Measurements from ENCODE around the gene TEKT5.
A peak's percentile ranks its signal among the peaks of the same experiment; 100 is the strongest.

Gene TEKT5

DNA sequence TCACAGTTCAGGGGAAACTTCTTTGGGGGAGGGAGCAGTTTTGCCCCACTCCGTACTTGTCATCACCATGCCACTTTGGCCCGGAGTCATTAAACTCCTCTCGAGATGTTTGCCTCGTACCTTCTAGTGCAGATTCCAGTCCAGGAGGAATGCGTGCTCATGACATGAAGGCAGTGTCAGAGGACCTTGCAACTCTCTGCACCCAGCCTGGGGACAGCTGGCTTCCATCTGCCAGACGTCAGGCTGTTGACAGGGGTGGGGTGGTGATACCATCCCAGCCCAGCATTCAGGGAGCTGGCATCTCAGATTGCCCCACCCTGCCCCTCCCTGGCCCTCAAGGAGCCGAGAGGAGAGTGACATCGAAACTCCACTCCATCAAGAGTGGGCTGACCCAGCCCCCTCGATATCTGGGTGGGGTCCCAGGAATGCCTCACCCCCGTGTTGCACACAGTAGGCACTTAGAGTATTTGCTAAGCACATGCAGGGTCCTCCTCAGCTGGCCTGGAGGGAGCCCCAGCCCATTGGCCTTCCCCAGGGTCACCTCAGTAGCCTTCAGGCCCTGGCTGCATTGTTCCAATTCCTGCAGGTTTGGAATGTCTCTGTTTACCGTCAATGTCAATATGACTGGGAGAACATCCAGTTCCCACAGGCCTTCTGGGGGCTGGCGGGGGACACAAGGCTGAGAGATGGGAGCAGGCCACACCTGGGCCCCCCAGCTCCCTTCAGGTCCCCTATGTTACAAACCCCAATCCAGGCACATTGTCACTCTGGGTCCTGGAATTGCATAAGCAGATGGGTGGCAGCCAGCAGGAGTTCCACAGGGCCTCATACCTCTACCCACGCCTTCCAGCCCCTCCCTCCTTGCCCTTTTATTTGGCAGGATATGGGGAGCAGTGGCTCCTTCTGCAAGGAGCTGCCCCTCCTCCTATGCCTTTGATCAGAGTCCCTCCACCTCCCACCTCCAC is 93.0 kb downstream of the TEKT5 start:
- TF ChIP-seq, protein P1, sequence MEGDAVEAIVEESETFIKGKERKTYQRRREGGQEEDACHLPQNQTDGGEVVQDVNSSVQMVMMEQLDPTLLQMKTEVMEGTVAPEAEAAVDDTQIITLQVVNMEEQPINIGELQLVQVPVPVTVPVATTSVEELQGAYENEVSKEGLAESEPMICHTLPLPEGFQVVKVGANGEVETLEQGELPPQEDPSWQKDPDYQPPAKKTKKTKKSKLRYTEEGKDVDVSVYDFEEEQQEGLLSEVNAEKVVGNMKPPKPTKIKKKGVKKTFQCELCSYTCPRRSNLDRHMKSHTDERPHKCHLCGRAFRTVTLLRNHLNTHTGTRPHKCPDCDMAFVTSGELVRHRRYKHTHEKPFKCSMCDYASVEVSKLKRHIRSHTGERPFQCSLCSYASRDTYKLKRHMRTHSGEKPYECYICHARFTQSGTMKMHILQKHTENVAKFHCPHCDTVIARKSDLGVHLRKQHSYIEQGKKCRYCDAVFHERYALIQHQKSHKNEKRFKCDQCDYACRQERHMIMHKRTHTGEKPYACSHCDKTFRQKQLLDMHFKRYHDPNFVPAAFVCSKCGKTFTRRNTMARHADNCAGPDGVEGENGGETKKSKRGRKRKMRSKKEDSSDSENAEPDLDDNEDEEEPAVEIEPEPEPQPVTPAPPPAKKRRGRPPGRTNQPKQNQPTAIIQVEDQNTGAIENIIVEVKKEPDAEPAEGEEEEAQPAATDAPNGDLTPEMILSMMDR (conservative IDR thresholded peaks at IDR 0.05; ENCODE audit: low read length): no peak
- peak; percentile 31 for DNase-seq (ENCODE audit: low read depth)
- H3K4me3 ChIP-seq (ENCODE audit: low read length): no peak overlapping the region

DNA sequence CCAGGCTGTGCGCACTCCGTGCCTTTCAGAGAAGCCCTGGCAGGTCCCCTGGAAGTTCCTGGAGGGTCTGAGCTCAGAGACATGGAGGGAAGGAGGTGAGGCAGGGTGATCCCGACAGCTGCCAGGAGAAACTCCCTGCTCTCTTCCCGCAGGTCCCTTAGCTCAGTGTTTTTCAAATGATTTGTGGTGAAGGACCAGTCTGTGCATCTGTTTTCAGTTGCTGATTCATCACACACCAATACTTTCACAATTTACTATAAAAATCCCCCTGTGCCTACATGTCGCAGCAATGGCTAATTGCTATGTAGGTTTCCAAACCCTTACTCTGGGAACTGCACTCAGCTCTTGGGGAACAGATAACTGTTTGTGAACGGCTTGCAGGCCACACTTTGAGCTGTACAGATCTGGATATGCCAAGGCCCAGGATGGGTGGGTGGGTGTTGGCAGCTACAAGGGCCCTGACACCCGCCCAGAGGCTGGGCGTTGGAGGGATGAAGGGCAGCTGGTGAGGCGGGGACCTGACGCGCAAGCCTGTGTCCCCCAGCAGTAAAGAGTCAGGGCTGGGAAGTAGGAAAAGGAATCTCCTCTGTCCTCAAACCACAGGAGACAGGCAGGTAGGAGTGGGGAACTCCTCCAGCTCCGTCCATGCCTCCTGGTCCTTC is 93.8 kb downstream of the TEKT5 start:
- peak; percentile 81 for DNase-seq (ENCODE audit: low read depth)
- TF ChIP-seq, protein P1 (conservative IDR thresholded peaks at IDR 0.05; ENCODE audit: low read length): no peak
- no peak overlapping the region for H3K4me3 ChIP-seq (ENCODE audit: low read length)

GRCh38 chr16:10599626-10600025 is 95.1 kb downstream of the TEKT5 start:
- no peak overlapping the region for H3K4me3 ChIP-seq (ENCODE audit: low read length)
- TF ChIP-seq, protein P1 (conservative IDR thresholded peaks at IDR 0.05; ENCODE audit: low read length): no peak
- no peak for DNase-seq (ENCODE audit: low read depth)

- H3K4me3 ChIP-seq (ENCODE audit: low read length): no peak overlapping the region
- TF ChIP-seq, protein P1 (conservative IDR thresholded peaks at IDR 0.05; ENCODE audit: low read length): no peak
- DNase-seq (ENCODE audit: low read depth): no peak
These were observed 96.6 kb downstream of the TEKT5 start for GRCh38 chr16:10598157-10598556.

GRCh38 chr16:10597187-10597601 is 97.5 kb downstream of the TEKT5 start:
- TF ChIP-seq, protein P1 (conservative IDR thresholded peaks at IDR 0.05; ENCODE audit: low read length): no peak
- H3K4me3 ChIP-seq (ENCODE audit: low read length): no peak overlapping the region
- no peak for DNase-seq (ENCODE audit: low read depth)

GRCh38 chr16:10594312-10594950 is 100.3 kb downstream of the TEKT5 start:
- H3K4me3 ChIP-seq (ENCODE audit: low read length): no peak overlapping the region
- DNase-seq (ENCODE audit: low read depth): no peak
- TF ChIP-seq, protein P1 (conservative IDR thresholded peaks at IDR 0.05; ENCODE audit: low read length): no peak

Measured in AG10803 (cell line).